Erythroblast (primary cell): Measurements from ENCODE around the gene CNPY4.

Experiments
- DNase-seq, 2 experiments: peaks; one replicate each; lab custom pipeline; 2025; lab: John Stamatoyannopoulos, UW
- GATA1 ChIP-seq: IDR thresholded peaks from 2 replicates; pipeline ENCODE4 v1.6.1; 2011; ENCODE audit warnings: low read depth, mild to moderate bottlenecking, control low read depth, low read length, moderate library complexity
- POLR2A ChIP-seq: IDR thresholded peaks from 2 replicates; pipeline ENCODE4 v1.6.1; 2011; ENCODE audit warnings: mild to moderate bottlenecking, low read length

CNPY4 gene

GRCh38 chr7:100130608-100131453 is 11.4 kb downstream of the CNPY4 start:
- no peak for TF ChIP-seq POLR2A
- no peak for TF ChIP-seq GATA1
- peak; percentile 70 to 85 for DNase-seq

- DNase-seq: no peak
- TF ChIP-seq POLR2A: no peak
- TF ChIP-seq GATA1: no peak
These were observed 12.7 kb downstream of the CNPY4 start for GRCh38 chr7:100132126-100132525.

- TF ChIP-seq GATA1 (no peak), POLR2A (no peak)
- DNase-seq: peak; percentile 63 to 81
These were observed 13.3 kb downstream of the CNPY4 start for GRCh38 chr7:100132697-100133151.

DNA sequence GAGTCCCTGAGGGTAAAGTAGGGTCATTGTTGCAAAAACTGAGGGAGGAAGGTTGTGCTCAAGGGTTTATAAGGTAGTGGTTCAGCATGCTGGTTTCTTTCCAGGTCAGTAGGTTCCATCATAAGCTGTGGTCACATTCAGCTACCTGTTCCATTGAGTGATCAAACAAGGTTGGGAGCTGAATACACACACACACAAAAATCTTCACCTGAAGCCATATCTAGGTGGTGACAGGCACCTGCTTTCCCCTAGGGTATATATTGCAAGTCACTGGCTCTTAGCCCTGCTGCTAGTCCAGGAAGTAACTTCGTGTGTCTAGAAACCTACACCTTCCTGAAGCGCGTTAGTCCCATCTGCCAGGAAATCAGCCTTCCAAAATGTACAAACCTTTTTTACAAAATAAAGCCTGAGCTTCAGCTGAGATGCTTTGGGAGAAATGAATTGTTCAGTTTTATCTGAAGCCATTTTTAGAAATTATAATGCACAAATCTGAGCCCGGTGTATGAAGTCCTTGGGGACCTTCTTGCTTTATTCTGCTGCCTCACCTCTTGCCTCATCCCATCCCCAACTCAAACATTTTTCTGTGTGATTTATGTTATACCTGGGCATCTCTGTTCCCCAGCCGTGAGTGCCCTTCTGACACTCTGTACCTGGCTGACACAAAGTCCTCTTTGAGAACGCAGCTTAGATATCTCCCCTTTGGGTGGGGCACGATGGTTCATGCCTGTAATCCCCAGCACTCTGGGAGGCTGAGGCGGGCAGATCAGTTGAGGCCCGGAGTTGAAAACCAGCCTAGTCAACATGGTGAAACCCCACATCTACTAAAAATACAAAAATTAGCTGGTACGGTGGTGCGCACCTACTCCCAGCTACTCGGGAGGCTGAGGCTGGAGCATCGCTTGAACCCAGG is 18.7 kb downstream of the CNPY4 start:
- TF ChIP-seq GATA1 (no peak), POLR2A (no peak)
- DNase-seq: no peak

DNA sequence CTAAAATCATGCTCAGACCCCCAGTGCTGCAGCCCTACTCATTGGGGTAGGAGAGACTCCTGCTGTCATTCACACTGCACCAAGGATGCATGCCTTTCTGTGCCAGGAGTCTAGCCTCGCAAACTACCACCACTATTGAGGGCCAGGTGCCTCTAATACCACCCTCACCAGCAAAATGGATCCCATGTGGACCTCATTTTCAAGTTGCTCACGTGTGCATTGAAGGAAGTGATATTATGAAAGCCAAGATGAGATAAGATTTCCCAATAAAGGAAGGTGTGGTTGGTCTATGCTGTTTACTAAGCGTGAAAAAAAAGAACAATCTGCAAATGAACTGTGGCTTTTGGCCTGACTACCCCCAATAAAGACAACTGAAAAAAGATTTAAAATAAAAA is 22.1 kb downstream of the CNPY4 start:
- no peak for DNase-seq
- TF ChIP-seq GATA1 (no peak), POLR2A (no peak)

- TF ChIP-seq GATA1 (no peak), POLR2A (no peak)
- no peak for DNase-seq
These were observed 23.0 kb downstream of the CNPY4 start for GRCh38 chr7:100142461-100142860.

- DNase-seq: peak in 1 of 2 experiments; percentile 70
These were observed 26.9 kb downstream of the CNPY4 start for GRCh38 chr7:100146350-100146749.

DNA sequence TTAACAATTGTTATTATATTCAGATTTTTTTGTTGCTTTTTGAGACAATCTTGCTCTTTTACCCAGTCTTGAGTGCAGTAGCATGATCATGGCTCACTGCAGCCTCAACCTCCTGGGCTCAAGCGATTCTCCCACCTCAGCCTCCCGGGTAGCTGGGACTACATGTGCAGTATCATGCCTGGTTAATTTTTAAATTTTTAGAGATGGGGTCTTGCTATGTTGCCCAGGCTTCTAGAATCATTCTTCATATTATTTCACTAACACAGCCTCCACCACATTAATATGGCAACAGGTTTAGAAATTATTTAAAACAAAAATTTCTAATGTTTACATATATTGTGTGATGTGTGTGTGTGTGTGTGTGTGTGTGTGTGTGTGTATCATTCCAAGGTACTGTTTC is 27.8 kb downstream of the CNPY4 start:
- DNase-seq: no peak
- TF ChIP-seq GATA1 (no peak), POLR2A (no peak)

- no peak for DNase-seq
- TF ChIP-seq POLR2A: no peak
- no peak for TF ChIP-seq GATA1
These were observed 28.8 kb downstream of the CNPY4 start for GRCh38 chr7:100148225-100148558.

DNA sequence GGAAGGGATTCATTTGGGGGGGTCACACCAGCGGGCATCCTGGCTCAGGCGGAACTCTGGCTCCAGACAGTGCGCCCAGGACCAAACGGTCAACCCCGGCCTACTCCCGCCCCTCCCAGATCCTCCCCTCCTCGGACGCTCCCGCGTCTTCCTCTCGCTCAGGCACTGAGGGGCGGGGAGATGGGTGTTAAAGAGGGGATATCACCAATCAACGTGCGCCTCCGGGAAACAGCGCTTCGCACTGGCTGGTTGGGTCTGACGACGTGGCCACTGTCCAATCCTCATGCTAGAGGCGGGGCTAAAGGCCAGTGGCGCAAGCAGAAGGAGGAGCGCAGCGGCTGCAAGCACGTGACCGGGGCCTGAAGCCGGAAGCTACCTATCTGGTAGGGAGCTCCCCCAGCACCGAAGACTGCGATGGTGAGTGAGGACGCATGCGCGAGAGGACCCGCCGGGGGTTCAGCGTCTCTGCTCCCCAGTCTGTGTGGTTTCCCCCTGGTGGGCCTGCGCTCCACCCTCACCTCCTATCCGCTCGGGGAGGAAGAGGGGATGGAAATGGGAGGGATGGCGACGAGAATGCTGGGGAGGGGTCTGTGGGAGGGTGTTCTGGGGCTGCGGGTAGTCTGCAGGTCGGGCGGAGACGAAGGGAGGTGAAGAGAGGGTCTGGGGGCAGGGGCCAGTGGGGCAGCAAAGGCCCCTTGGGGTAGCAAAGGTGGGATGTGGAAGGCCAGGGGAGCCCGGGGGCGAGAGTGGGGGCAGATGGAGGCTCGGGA is 29.3 kb downstream of the CNPY4 start, which contains the start of gene LAMTOR4:
LAMTOR4 (plus strand) TSS at position 360 of the 770 bp plus-strand sequence; CDS start at position 415, 55 bp downstream.
- TF ChIP-seq POLR2A: peak; percentile 85
- no peak for TF ChIP-seq GATA1
- peak; percentile 99 for DNase-seq

GRCh38 chr7:100152404-100152803 is 33.0 kb downstream of the CNPY4 start:
- no peak for TF ChIP-seq GATA1
- no peak for TF ChIP-seq POLR2A

DNA sequence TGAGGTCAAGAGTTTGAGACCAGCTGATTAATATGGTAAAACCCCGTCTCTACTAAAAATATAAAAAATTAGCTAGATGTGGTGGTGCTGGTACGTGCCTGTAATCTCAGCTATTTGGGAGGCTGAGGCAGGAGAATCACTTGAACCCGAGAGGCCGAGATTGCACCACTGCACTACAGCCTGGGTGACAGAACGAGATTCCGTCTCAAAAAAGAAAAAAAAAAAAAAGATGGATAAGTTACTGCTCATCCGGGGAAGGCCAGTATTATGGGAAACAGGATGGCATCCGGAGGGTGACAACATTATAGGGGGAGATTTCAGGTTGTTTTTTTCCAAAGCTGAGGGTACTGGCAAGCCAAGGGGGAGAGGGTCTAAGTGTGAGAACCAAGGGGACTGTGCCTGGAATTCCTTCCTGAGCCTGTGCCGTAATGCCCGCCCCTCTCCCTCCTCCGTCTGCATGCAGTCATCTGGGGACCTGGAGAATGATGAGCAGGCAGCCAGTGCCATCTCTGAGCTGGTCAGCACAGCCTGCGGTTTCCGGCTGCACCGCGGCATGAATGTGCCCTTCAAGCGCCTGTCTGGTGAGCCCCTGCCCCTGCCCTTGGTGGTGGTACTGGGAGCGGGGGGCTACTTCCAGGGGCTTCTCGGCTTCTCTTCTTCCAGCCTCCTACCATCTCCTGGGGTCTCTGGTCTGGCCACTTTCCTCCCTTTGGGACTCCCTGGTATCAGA is 33.7 kb downstream of the CNPY4 start:
- no peak for TF ChIP-seq GATA1
- no peak for TF ChIP-seq POLR2A
- no peak for DNase-seq

More at GRCh38 chr7:100152404-100152803, 33.0 kb downstream of the CNPY4 start:
- no peak for DNase-seq
